IMR-90 (cell line): Measurements from ENCODE around the gene GNB1L. TPM values are rescaled to one million over a fixed set of nuclear protein-coding genes. Genes with fewer than 3 reads are reported as not detected.

Experiments
- ATAC-seq: fragments of 200-7000 bp; cut with Tn5 transposase; 2 replicates; pipeline ENCODE4 v1.9.1; 2020; ENCODE audit warnings: low read depth, mild to moderate bottlenecking, moderate library complexity
- BruUV-seq: library from RNA; stranded (reverse); fragments of 400-500 nt; replicated peaks from 2 replicates; lab custom pipeline; 2021; lab: Mats Ljungman, UMichigan
- CTCF ChIA-PET: fragments of 300-600 bp; formaldehyde crosslinking; extraction: SDS; loops from one replicate; lab custom pipeline; 2021; ENCODE audit warnings: antibody characterized with exemption; lab: Yijun Ruan, JAX
- POLR2A ChIA-PET: fragments of 300-600 bp; sonication (Branson Sonifier 250); formaldehyde crosslinking; loops from one replicate; lab custom pipeline; 2022; ENCODE audit warnings: antibody characterized with exemption; ENCODE audit not compliant: unreplicated experiment; lab: Charles Lee
- DNase-seq: peaks from one replicate; pipeline ENCODE4 v3.0.0; 2013
- H2AFZ ChIP-seq: replicated peaks from 2 replicates; pipeline ENCODE3; 2013; ENCODE audit warnings: low read length, mild to moderate bottlenecking; ENCODE audit not compliant: poor library complexity
- H2AK5ac ChIP-seq: 2 replicates; pipeline ENCODE4 v1.6.1; 2013; ENCODE audit warnings: low read depth, low read length, inconsistent platforms
- H2AK9ac ChIP-seq: replicated peaks from 2 replicates; pipeline ENCODE3; 2013; ENCODE audit warnings: mild to moderate bottlenecking, low read depth, low read length, moderate library complexity; ENCODE audit not compliant: poor library complexity
- H2BK120ac ChIP-seq: 2 replicates; pipeline ENCODE4 v1.6.1; 2013; ENCODE audit warnings: low read depth, low read length, inconsistent platforms
- H2BK15ac ChIP-seq: 3 replicates; pipeline ENCODE4 v1.6.1; 2013; ENCODE audit warnings: low read depth, low read length, inconsistent platforms
- H2BK20ac ChIP-seq: 2 replicates; pipeline ENCODE4 v1.6.1; 2013; ENCODE audit warnings: low read depth, mild to moderate bottlenecking, inconsistent platforms, low read length, moderate library complexity
- H2BK5ac ChIP-seq: 2 replicates; pipeline ENCODE4 v1.6.1; 2013; ENCODE audit warnings: mild to moderate bottlenecking, low read depth, low read length, inconsistent platforms; ENCODE audit not compliant: poor library complexity, severe bottlenecking
- H3K14ac ChIP-seq: replicated peaks from 2 replicates; pipeline ENCODE4 v1.6.1; 2013; ENCODE audit warnings: low read depth, low read length, inconsistent platforms
- H3K18ac ChIP-seq: 2 replicates; pipeline ENCODE4 v1.6.1; 2013; ENCODE audit warnings: low read depth, low read length, control low read depth
- H3K23ac ChIP-seq: 2 replicates; pipeline ENCODE4 v1.6.1; 2013; ENCODE audit warnings: low read depth, low read length, inconsistent platforms
- H3K27ac ChIP-seq: 2 replicates; pipeline ENCODE4 v1.5.1; 2013; ENCODE audit warnings: mild to moderate bottlenecking, control low read depth, low read length; ENCODE audit not compliant: insufficient read depth
- H3K27me3 ChIP-seq: 2 replicates; pipeline ENCODE4 v1.6.1; 2013; ENCODE audit warnings: low read length; ENCODE audit not compliant: control insufficient read depth, insufficient read depth
- H3K36me3 ChIP-seq: 2 replicates; pipeline ENCODE4 v1.6.1; 2013; ENCODE audit warnings: low read length, mixed read lengths; ENCODE audit not compliant: control insufficient read depth, insufficient read depth
- H3K4ac ChIP-seq: 2 replicates; pipeline ENCODE4 v1.6.1; 2013; ENCODE audit warnings: low read depth, low read length, inconsistent platforms
- H3K4me1 ChIP-seq: 2 replicates; pipeline ENCODE4 v1.6.1; 2013; ENCODE audit warnings: low read length, mixed read lengths; ENCODE audit not compliant: control insufficient read depth, insufficient read depth
- H3K4me2 ChIP-seq: 2 replicates; pipeline ENCODE4 v1.6.1; 2013; ENCODE audit warnings: low read depth, mild to moderate bottlenecking, control low read depth, low read length, moderate library complexity
- H3K4me3 ChIP-seq: 2 replicates; pipeline ENCODE4 v1.5.1; 2013; ENCODE audit warnings: low read depth, mild to moderate bottlenecking, control low read depth, low read length, moderate library complexity; ENCODE audit not compliant: insufficient read depth
- H3K56ac ChIP-seq: 2 replicates; pipeline ENCODE4 v1.6.1; 2013; ENCODE audit warnings: low read length, inconsistent platforms; ENCODE audit not compliant: insufficient read depth; ENCODE audit errors: extremely low read depth
- H3K79me1 ChIP-seq, 2 experiments: 2 replicates each; pipeline ENCODE4 v1.6.1; 2013; ENCODE audit warnings: low read length in 2 of 2, inconsistent platforms in 1 of 2, low read depth in 1 of 2
- H3K9ac ChIP-seq: 2 replicates; pipeline ENCODE4 v1.6.1; 2013; ENCODE audit warnings: low read depth, low read length, control low read depth
- H3K9me1 ChIP-seq: 2 replicates; pipeline ENCODE4 v1.6.1; 2013; ENCODE audit warnings: low read length, inconsistent platforms; ENCODE audit not compliant: insufficient read depth
- H3K9me3 ChIP-seq: 2 replicates; pipeline ENCODE4 v1.6.1; 2013; ENCODE audit warnings: low read length; ENCODE audit not compliant: control insufficient read depth, insufficient read depth
- H4K20me1 ChIP-seq: 2 replicates; pipeline ENCODE4 v1.6.1; 2013; ENCODE audit warnings: low read length, inconsistent platforms; ENCODE audit not compliant: insufficient read depth
- H4K5ac ChIP-seq: 2 replicates; pipeline ENCODE4 v1.6.1; 2013; ENCODE audit warnings: mild to moderate bottlenecking, low read depth, low read length, control low read depth
- H4K8ac ChIP-seq, 2 experiments: 2 replicates each; pipeline ENCODE4 v1.6.1; 2013; ENCODE audit warnings: low read depth in 2 of 2, low read length in 2 of 2, control low read depth in 1 of 2, inconsistent platforms in 1 of 2
- H4K91ac ChIP-seq: 2 replicates; pipeline ENCODE4 v1.6.1; 2013; ENCODE audit warnings: low read depth, low read length, inconsistent platforms; ENCODE audit not compliant: insufficient read depth
- BHLHE40 ChIP-seq: fragments of 150-350 bp; IDR thresholded peaks from 2 replicates; pipeline ENCODE4 v1.6.1; 2016; ENCODE audit warnings: mild to moderate bottlenecking, low read depth, low read length
- CHD1 ChIP-seq: IDR thresholded peaks from 2 replicates; pipeline ENCODE4 v1.6.1; 2012; ENCODE audit warnings: low read depth, low read length, improper control_type of control experiment
- FOS ChIP-seq: fragments of 150-350 bp; IDR thresholded peaks from 2 replicates; pipeline ENCODE4 v1.6.1; 2016; ENCODE audit warnings: low read depth, low read length
- MXI1 ChIP-seq: IDR thresholded peaks from 2 replicates; pipeline ENCODE4 v1.6.1; 2012; ENCODE audit warnings: low read depth, mild to moderate bottlenecking, low read length, moderate library complexity, borderline replicate concordance
- NFE2L2 ChIP-seq: fragments of 150-350 bp; IDR thresholded peaks from 2 replicates; pipeline ENCODE4 v1.6.1; 2016; ENCODE audit warnings: low read depth, mild to moderate bottlenecking, low read length
- POLR2A ChIP-seq: IDR thresholded peaks from 2 replicates; pipeline ENCODE4 v1.6.1; 2012; ENCODE audit warnings: mild to moderate bottlenecking, low read depth, low read length
- RAD21 ChIP-seq: IDR thresholded peaks from 2 replicates; pipeline ENCODE4 v1.6.1; 2012; ENCODE audit warnings: low read length, improper control_type of control experiment
- RCOR1 ChIP-seq: IDR thresholded peaks from 2 replicates; pipeline ENCODE4 v1.6.1; 2012; ENCODE audit warnings: mild to moderate bottlenecking, low read length, improper control_type of control experiment; ENCODE audit not compliant: insufficient replicate concordance
- RFX5 ChIP-seq: IDR thresholded peaks from 2 replicates; pipeline ENCODE4 v1.8.0; 2012; ENCODE audit warnings: low read depth, mild to moderate bottlenecking, low read length, moderate library complexity
- SMC3 ChIP-seq: fragments of 150-350 bp; IDR thresholded peaks from 2 replicates; pipeline ENCODE4 v1.6.1; 2016; ENCODE audit warnings: low read depth, mild to moderate bottlenecking, antibody characterized with exemption, low read length, moderate library complexity
- USF2 ChIP-seq: fragments of 150-350 bp; IDR thresholded peaks from 2 replicates; pipeline ENCODE4 v1.6.1; 2017; ENCODE audit warnings: mild to moderate bottlenecking, antibody characterized with exemption, low read length, low read depth
- WGBS, 2 experiments: methylation state at CpG; one replicate each; pipeline versions ENCODE4 v1.1.5 to v1.1.7; 2013; ENCODE audit warnings: missing lambda C conversion rate in 2 of 2; ENCODE audit not compliant: insufficient read length in 1 of 2; ENCODE audit errors: extremely low coverage in 2 of 2; 5-methylcytosine and 5-hydroxymethylcytosine counted together
- dilution Hi-C: fragments of 300-500 bp; cut with HindIII; formaldehyde crosslinking; loops from one replicate; pipeline ENCODE4 v1.14.3; 2018; ENCODE audit warnings: low sequenced_read_pairs; ENCODE audit not compliant: unreplicated experiment
- in situ Hi-C: fragments of 300-500 bp; cut with MboI; formaldehyde crosslinking; loops from 3 replicates; pipeline ENCODE4 v1.14.3; 2019; ENCODE audit warnings: low sequenced_read_pairs, inconsistent platforms, mixed read lengths
- intact Hi-C: fragments of 100-400 bp; cut with micrococcal nuclease; formaldehyde crosslinking; loops from 2 replicates; pipeline ENCODE4 v1.10.0; 2022
- polyA plus RNA-seq, 3 experiments: library from polyadenylated mRNA; depleted of rRNA; stranded (reverse); fragments of >200 nt; gene quantifications; 2 replicates each; pipeline ENCODE4 v1.2.3, GENCODE V29; 2012; ENCODE audit warnings: low replicate concordance in 1 of 3
- total RNA-seq: library from RNA; depleted of rRNA; stranded (reverse); fragments of >200 nt; gene quantifications from 2 replicates; pipeline ENCODE4 v1.2.3, GENCODE V29; 2012
- TF ChIP-seq, protein P1 (sequence below): conservative IDR thresholded peaks from 2 replicates; pipeline ENCODE4 v1.5.1; 2012; ENCODE audit warnings: mild to moderate bottlenecking, low read depth, low read length, improper control_type of control experiment

Gene GNB1L
- total and polyA plus RNA-seq, 2 of the 4 experiments (the other 2 are of a cell fraction): 2.5 to 4.4 TPM

GRCh38 chr22:19798891-19799293 is 55.8 kb downstream of the GNB1L start (continued):
- TF ChIP-seq, protein P1, sequence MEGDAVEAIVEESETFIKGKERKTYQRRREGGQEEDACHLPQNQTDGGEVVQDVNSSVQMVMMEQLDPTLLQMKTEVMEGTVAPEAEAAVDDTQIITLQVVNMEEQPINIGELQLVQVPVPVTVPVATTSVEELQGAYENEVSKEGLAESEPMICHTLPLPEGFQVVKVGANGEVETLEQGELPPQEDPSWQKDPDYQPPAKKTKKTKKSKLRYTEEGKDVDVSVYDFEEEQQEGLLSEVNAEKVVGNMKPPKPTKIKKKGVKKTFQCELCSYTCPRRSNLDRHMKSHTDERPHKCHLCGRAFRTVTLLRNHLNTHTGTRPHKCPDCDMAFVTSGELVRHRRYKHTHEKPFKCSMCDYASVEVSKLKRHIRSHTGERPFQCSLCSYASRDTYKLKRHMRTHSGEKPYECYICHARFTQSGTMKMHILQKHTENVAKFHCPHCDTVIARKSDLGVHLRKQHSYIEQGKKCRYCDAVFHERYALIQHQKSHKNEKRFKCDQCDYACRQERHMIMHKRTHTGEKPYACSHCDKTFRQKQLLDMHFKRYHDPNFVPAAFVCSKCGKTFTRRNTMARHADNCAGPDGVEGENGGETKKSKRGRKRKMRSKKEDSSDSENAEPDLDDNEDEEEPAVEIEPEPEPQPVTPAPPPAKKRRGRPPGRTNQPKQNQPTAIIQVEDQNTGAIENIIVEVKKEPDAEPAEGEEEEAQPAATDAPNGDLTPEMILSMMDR: no peak
- no peak for TF ChIP-seq RFX5

- POLR2A ChIA-PET: no interaction called here
- in situ Hi-C loops: no loop called here
- TF ChIP-seq, protein P1: no peak
- no peak for TF ChIP-seq FOS
- TF ChIP-seq USF2: no peak
- no peak for TF ChIP-seq RAD21
- TF ChIP-seq CHD1: no peak
- TF ChIP-seq NFE2L2: no peak
- no peak for TF ChIP-seq RCOR1
- TF ChIP-seq SMC3: no peak
- no peak for TF ChIP-seq POLR2A
- no peak for TF ChIP-seq BHLHE40
- TF ChIP-seq RFX5: no peak
- no peak for TF ChIP-seq MXI1
Observed at GRCh38 chr22:19798003-19798665, 56.5 kb downstream of the GNB1L start.

More at GRCh38 chr22:19798003-19798665, 56.5 kb downstream of the GNB1L start:
- intact Hi-C loops (no loop called here), dilution Hi-C loops (no loop called here)
- ATAC-seq (no peak), DNase-seq (no peak)
- Histone ChIP-seq H3K4me2 (no peak overlapping the region), H4K20me1 (no peaks in the 10 kb centered on the region), H2AFZ (no peak overlapping the region), H2AK5ac (0 out of 2 replicates have a peak overlapping the region, but pooled peaks have one; percentile 12), H3K4me3 (no peak overlapping the region), H2BK5ac (no peak overlapping the region), H4K91ac (no peak overlapping the region), H3K9me1 (peaks cover 6% of the 10 kb centered on the region), H4K8ac (no peak overlapping the region), H3K36me3 (no peaks in the 10 kb centered on the region), H3K14ac (no peak overlapping the region), H3K79me1 (no peaks in the 10 kb centered on the region), H3K9me3 (no peaks in the 10 kb centered on the region), H2BK120ac (no peak overlapping the region; the same call in 1 of the 2 replicates), H3K4me1 (peaks cover 11% of the 10 kb centered on the region), H2BK20ac (no peak overlapping the region), H3K27ac (no peak overlapping the region), H2BK15ac (no peak overlapping the region), H2AK9ac (no peak overlapping the region), H3K27me3 (no peaks in the 10 kb centered on the region), H3K4ac (0 out of 2 replicates have a peak overlapping the region, but pooled peaks have one; percentile 14), H3K18ac (no peak overlapping the region), H3K56ac (no peak overlapping the region), H3K9ac (no peak overlapping the region), H3K23ac (no peak overlapping the region), H4K5ac (no peak overlapping the region)
- no TSS peak for BruUV-seq
- CTCF ChIA-PET: no interaction called here
- 95% methylated on average over 4 of the region's 19 CpGs; no CpG with 5 or more reads in 1 of the 2 experiments for WGBS, 2 experiments
